Smooth muscle cell of trachea (primary cell): ENCODE data around the gene VWCE. TPM values are rescaled to one million over a fixed set of nuclear protein-coding genes. Genes with fewer than 3 reads are reported as not detected.

Experiments used
- total RNA-seq: library from RNA; depleted of rRNA; stranded (reverse); fragments of >200 nt; gene quantifications from 2 replicates; pipeline ENCODE4 v1.2.1, GENCODE V29; 2014

The VWCE gene, protein sequence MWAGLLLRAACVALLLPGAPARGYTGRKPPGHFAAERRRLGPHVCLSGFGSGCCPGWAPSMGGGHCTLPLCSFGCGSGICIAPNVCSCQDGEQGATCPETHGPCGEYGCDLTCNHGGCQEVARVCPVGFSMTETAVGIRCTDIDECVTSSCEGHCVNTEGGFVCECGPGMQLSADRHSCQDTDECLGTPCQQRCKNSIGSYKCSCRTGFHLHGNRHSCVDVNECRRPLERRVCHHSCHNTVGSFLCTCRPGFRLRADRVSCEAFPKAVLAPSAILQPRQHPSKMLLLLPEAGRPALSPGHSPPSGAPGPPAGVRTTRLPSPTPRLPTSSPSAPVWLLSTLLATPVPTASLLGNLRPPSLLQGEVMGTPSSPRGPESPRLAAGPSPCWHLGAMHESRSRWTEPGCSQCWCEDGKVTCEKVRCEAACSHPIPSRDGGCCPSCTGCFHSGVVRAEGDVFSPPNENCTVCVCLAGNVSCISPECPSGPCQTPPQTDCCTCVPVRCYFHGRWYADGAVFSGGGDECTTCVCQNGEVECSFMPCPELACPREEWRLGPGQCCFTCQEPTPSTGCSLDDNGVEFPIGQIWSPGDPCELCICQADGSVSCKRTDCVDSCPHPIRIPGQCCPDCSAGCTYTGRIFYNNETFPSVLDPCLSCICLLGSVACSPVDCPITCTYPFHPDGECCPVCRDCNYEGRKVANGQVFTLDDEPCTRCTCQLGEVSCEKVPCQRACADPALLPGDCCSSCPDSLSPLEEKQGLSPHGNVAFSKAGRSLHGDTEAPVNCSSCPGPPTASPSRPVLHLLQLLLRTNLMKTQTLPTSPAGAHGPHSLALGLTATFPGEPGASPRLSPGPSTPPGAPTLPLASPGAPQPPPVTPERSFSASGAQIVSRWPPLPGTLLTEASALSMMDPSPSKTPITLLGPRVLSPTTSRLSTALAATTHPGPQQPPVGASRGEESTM
- total RNA-seq = 1.2 and 8.4 TPM in 2 replicates

DNA sequence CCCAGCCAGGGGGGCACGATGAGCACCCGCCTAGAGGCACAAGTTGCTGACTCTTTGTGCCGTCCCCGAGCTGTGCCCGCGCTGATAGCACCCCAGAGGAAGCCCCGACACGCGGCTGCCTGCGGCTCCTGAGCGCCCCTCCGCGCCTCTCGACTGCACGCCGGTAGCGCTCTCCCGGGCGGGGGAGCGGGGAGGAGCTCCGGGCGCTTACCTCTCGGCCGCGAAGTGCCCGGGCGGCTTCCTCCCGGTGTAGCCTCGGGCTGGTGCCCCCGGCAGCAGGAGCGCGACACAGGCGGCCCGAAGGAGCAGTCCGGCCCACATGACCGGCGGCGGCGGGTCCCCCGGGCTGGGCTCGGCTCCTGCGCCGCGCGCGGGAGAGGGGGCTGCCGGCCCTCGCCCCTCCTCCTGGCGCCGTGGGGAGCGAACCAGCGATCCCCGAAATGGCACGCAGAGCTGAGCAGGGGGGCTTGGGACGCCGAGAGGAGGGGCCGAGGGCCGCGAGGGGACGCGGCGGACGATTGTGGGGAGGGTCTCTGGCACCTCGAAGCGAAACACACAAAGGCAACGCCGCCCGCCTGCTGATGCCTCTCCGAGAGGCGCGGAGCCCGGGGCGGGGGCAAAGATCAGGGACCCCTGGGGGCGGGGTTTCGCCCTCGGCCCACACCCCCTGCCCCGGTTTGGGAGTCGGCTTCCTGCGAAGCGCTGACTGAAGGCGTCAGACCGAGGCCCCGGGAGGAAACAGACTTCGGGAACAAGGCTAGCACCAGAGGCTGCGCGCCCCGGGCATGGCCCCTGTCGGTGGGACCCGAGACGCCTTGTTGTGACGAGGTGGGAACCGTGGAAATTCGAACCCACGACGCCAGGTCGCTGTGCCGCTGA, at the start of gene VWCE:
TSS of gene VWCE (minus strand) at position 600 of the 879 bp plus-strand sequence. CDS start at position 321, 279 bp downstream.

DNA sequence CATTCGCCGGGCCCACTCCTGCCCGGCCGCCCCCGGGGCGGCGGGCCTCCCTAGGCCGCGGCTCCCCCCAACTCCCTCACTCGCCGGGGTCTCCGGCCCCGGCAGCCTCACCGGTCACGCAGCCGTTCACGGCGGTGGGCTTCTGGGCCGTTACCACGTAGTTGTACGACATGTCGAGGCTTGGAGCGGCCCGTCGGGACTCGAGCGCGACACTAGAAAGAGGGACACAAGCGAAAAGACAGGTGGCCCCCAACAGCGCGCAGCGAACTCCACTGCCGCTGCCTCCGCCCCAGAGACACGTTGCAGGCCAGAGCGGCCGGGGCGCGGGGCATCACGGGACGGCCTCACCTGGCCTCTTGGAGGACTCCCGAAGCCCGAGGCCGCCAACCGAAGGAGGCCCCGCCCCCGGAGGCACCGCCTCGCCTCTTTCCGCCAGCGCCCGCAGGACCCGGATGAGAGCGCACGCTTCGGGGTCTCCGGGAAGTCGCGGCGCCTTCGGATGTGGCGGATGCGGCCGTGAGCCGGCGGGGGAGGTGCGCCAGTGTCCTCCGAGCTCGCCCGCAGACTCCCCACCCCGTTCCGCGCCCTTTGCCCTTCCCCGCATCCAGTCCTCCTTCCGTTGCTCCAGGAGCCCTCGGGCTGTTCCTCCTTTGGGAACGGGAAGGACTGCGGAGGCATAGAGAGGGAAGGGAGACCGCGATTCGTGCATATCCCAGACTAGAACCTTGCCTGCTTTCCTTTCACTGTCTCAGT, 37.9 kb upstream of the VWCE start, which contains the start of the genes DDB1 and TKFC:
TSS of gene DDB1 (minus strand) at position 309 of the 753 bp plus-strand sequence. CDS start at position 172, 137 bp downstream.
TSS of gene TKFC (plus strand) at position 432 of the 753 bp plus-strand sequence. CDS start 1,501 bp downstream, outside the sequence.

DNA sequence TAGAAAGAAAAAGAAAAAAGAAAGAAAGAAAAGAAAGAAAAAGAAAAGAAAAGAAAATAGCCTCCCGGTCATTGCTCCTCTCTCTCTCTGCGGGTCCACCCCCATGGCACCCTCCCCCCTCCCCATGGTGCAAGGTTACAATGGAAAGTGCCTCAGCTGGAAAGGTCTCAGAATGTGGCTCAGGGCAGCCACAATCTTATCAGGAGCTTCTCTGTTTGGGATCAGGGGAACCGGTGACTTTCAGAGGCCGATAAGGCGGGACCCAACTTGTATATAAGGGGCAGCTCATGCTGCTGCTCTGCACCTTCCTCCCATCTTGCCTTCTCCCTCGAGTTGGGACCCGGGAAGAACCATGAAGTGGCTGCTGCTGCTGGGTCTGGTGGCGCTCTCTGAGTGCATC, 54.2 kb downstream of the VWCE start, which contains the start of gene PGA5:
TSS of gene PGA5 (plus strand) at position 301 of the 400 bp plus-strand sequence. CDS start at position 353, 52 bp downstream.

DNA sequence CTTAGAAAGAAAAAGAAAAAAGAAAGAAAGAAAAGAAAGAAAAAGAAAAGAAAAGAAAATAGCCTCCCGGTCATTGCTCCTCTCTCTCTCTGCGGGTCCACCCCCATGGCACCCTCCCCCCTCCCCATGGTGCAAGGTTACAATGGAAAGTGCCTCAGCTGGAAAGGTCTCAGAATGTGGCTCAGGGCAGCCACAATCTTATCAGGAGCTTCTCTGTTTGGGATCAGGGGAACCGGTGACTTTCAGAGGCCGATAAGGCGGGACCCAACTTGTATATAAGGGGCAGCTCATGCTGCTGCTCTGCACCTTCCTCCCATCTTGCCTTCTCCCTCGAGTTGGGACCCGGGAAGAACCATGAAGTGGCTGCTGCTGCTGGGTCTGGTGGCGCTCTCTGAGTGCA, 73.1 kb downstream of the VWCE start, which contains the start of gene PGA4:
TSS of gene PGA4 (plus strand) at position 301 of the 400 bp plus-strand sequence. CDS start at position 355, 54 bp downstream.

Other genes with a start within 250 kb of the VWCE start
- not detected in 2 replicates for gene CD5, start 192.8 kb downstream of the VWCE start, total RNA-seq
- gene VPS37C, start 133.9 kb downstream of the VWCE start, total RNA-seq = 10.0 and 13.1 TPM in 2 replicates
- 0.50 and 2.0 TPM in 2 replicates for gene PGA3, start 91.8 kb downstream of the VWCE start, total RNA-seq
- 0.66 TPM in 1 of 2 replicates, not detected in the other for gene PGA4, start 73.0 kb downstream of the VWCE start, total RNA-seq
- gene PGA5, start 54.1 kb downstream of the VWCE start, total RNA-seq = 0.29 and 0.50 TPM in 2 replicates
- 292 and 525 TPM in 2 replicates for gene DDB1, start 37.8 kb upstream of the VWCE start, total RNA-seq
- gene TKFC, start 37.9 kb upstream of the VWCE start, total RNA-seq = 33.5 and 37.1 TPM in 2 replicates
- gene CYB561A3, start 66.6 kb upstream of the VWCE start, total RNA-seq = 38.1 and 174 TPM in 2 replicates
- 14.7 and 25.3 TPM in 2 replicates for gene TMEM138, start 67.1 kb upstream of the VWCE start, total RNA-seq
- gene TMEM216, start 97.3 kb upstream of the VWCE start, total RNA-seq = 7.6 and 11.8 TPM in 2 replicates
- gene CPSF7, start 134.7 kb upstream of the VWCE start, total RNA-seq = 20.8 and 21.2 TPM in 2 replicates
- 33.7 and 52.7 TPM in 2 replicates for gene SDHAF2, start 134.8 kb upstream of the VWCE start, total RNA-seq
- 0.17 TPM in 1 of 2 replicates, not detected in the other for gene LRRC10B, start 213.4 kb upstream of the VWCE start, total RNA-seq